ENCODE measurements around the gene DMBT1.

The DMBT1 gene

GRCh38 chr10:122678266-122678665, 117.7 kb downstream of the DMBT1 start:
- DNase-seq = no peak

GRCh38 chr10:122682522-122682921, 122.0 kb downstream of the DMBT1 start:
- DNase-seq = no peak

- DNase-seq = no peak
Observed at GRCh38 chr10:122688293-122688989, 127.9 kb downstream of the DMBT1 start.

GRCh38 chr10:122689146-122689820, 128.7 kb downstream of the DMBT1 start:
- DNase-seq = no peak

GRCh38 chr10:122692744-122693143, 132.2 kb downstream of the DMBT1 start:
- no peak for DNase-seq

Data from NCI-H345 (cell line).